ENCODE measurements around the gene EPRS1.

DNA sequence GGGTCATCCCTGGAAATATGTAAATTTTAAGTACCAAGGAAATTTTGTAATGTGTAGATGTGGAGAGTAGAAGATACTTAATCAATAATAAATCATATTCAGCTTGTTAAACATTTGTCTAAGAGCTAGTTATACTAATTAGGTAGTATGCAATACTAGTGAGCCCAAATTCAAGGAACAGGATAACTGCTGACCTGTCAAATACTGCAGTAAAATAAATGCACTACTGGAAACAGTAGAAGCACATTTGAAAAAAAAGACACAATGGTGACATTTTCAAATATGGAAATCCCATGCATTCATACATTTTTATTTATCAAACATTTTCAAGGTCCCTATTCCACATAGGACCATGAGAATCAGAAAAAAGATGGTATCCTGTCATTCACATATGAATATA is 27.2 kb downstream of the EPRS1 start:
- TF ChIP-seq POLR2A (IDR thresholded peaks at IDR 0.05), result no peak
- TF ChIP-seq, protein P1, sequence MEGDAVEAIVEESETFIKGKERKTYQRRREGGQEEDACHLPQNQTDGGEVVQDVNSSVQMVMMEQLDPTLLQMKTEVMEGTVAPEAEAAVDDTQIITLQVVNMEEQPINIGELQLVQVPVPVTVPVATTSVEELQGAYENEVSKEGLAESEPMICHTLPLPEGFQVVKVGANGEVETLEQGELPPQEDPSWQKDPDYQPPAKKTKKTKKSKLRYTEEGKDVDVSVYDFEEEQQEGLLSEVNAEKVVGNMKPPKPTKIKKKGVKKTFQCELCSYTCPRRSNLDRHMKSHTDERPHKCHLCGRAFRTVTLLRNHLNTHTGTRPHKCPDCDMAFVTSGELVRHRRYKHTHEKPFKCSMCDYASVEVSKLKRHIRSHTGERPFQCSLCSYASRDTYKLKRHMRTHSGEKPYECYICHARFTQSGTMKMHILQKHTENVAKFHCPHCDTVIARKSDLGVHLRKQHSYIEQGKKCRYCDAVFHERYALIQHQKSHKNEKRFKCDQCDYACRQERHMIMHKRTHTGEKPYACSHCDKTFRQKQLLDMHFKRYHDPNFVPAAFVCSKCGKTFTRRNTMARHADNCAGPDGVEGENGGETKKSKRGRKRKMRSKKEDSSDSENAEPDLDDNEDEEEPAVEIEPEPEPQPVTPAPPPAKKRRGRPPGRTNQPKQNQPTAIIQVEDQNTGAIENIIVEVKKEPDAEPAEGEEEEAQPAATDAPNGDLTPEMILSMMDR (IDR thresholded peaks at IDR 0.05), result no peak

Measured in uterus (tissue), 2 donors.